Caki2 (cell line): ENCODE data around the gene FAM193A. TPM values are rescaled to one million over a fixed set of nuclear protein-coding genes. Genes with fewer than 3 reads are reported as not detected.
"Not testable (repeated sequence)": the region's sequence is repeated elsewhere in the genome, so short reads cannot be mapped to it uniquely, and the experiment has no call there.

Source experiments
- DNase-seq: peaks from one replicate; pipeline ENCODE4 v3.0.0-alpha.2; 2015; ENCODE audit warnings: low read depth
- in situ Hi-C: cut with HindIII; loops from 2 replicates; pipeline ENCODE4 v1.10.0; 2016; ENCODE audit warnings: low sequenced_read_pairs, low pct_unique_long_range_greater_than_20kb, mixed read lengths
- total RNA-seq: library from RNA; depleted of rRNA; stranded (reverse); fragments of >200 nt; shearing (Covaris generic); gene quantifications from 2 replicates; pipeline ENCODE4 v1.2.3, GENCODE V29; 2014; ENCODE audit warnings: low replicate concordance

Gene FAM193A
- total RNA-seq, 1 experiment from 2014 or later, result 5.0 TPM

DNA sequence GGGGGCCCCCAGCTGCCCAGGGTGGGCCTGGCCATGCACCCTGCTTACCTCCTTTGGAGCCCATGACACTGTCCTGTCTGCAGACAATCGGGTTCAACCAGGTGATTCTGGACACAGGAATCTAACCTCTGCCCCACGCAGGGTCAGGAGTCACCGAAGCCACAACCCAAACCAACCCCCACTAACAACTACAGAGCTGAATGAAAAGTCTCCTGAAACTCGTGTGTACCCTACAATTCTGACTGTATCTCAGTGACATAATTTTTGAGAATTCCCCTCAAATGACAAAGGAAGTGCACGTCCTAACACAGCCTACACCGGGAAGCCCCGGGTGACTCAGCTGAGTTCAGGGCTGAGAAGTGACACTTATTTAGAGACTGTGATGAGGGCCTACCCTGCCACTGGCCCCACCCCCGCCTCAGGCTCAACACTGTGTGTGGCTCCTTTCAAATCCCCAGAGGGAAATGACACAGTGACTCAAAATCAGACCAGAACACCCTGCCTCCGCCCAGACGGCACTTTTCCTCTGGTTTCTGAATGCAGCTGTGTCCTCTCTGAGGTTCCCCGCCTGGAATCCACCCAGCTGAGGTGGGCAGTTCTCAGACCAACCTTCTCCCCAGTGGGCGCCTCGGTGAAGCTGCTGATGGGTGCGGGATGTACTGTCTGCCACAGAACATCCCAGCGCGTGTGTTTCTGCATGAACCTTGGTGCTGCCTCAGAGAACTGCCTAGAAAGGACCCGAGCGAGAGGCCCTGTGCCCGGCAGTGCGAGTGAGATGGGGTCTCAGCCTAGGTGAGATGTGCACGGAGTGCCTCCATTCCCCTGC, 209.7 kb downstream of the FAM193A start:
- in situ Hi-C loops, result no loop called here
- DNase-seq, result peak; percentile 85

DNA sequence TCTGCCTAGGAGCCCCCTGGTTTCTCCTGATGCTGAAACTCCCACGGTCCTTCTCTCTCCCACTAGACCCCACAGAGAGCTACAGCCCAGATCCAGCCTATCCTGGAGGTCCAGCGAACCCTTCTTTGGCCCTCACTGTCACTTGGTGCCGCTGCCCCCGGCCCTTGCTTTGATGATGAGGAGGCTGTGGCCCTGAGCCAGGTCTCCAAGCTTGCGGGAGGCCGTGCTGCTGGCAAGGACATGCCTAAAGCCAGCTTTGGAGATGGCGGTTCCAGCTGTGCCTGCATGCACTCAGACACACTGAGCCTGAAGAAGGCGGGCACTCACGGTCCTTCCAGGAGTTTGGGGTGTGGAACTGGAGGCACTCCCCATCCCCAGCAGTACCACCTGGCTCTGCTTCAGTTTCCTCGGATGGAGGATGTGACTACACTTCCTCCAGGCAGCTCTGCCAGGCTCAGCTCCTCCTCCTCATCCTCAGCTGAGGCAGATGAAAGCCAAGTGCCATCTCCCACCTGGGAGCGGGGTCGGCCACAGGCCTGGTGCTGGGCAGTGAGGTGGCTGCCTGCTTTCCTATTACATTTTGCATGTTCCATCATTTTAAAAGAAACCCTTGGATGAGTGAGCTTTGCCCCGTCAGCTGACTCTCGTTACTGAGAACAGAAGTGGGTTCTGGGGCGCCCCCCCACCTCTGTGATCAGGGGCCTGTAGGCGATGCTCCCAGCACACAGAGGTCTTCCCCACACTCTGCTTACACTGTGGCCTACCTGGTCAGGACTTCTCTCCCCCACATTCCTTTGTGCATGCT, 210.6 kb downstream of the FAM193A start:
- DNase-seq, result no peak

DNA sequence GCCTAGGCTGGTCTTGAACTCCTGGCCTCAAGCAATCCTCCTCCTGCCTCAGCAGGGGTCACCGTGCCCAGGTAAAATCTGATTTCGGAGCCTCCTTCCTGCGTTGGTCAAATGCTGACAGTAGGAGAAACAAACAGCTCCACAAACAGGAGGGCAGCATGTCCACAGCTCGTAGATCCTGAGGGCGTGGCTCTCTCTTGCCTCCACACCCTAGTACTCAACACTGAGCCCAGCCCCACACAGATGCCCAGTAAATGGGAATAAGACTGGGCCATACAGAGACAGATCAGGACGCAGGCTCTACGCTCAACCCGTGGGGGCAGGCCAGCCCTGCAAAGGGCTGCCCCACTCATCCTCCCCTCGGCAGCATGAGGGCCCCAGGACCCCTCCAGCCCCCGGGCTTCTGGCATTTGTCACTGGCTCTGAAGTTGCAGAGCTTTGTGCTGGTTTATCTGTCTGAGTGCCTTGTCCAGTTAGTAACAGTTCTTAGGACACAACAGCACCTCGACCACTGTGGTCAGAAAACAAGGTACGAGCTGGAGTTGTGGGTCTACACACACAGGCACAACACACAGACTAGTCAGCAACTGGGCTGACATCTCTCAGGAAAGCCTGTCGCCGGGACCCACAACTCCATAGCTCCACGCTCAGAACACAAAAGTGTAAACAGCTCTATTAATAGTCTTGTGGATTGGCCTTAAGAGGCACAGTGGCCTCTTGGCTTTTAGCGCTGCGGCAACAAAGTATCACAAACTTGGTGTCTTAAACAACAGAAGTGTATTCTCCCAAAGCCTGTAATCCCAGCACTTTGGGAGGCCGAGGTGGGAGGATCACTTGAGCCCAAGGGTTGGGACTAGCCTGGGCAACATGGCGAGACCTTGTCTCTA, 214.5 kb downstream of the FAM193A start:
- DNase-seq, result no peak
- in situ Hi-C loops, result no loop called here

More for the DNA sequence above, 210.6 kb downstream of the FAM193A start:
- in situ Hi-C loops, result no loop called here

- in situ Hi-C loops, result no loop called here
- no peak for DNase-seq
Measured at GRCh38 chr4:2753436-2753835, 217.0 kb downstream of the FAM193A start.

GRCh38 chr4:2754848-2755819, 218.7 kb downstream of the FAM193A start:
- no peak for DNase-seq
- in situ Hi-C loops, result no loop called here

- peak; percentile 77 for DNase-seq
- in situ Hi-C loops, result no loop called here
Measured at GRCh38 chr4:2755821-2756690, 219.6 kb downstream of the FAM193A start, which contains the start of gene TNIP2. TNIP2 (minus strand) TSS chr4:2756336; CDS start chr4:2756289, 47 bp downstream.

DNA sequence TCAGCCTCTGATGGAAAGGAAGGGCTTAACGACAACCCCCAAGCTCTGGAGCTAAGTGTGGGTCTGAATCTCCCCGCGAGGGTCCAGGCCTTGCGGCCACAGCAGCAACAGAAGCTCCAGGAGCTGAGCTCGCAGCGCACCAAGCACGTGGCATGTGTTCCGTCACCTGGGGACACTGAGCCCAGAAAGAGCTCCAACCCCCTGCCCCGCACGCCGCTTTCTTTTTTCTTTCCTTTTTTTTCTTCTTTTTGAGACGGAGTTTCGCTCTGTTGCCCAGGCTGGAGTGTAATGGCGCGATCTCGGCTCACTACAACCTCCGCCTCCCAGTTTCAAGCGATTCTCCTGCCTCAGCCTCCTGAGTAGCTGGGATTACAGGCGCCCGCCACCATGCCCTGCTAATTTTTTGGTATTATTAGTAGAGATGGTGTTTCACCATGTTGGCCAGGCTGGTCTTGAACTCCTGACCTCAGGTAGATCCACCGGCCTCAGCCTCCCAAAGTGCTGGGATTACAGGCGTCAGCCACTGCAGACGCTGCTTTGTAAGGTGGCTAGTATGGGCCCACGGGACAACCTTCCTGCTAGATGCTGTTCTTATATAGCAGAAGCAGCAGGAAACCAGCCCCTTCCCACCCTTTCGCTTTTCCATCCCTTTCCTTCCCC, 220.4 kb downstream of the FAM193A start:
- peak; percentile 30 for DNase-seq
- in situ Hi-C loops, result no loop called here

DNA sequence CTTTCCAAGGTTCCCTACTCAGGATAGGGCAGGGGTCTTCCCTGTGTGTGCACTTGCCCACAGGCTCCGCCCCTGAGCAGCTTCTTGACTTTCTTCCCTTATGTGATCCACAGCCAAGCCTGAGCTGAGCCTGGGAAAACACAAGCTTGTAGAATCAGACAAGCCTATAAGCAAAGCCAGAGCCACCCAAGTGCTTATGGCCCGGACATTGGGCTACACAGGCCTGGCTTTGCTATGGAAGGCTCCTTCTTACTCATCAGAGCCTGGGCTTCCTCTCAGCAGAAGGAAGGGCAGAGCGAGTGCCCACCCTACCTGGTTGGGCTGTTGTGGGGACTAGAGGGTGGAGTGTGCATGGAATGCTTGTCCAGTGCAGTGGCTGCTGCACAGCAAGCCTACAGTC, 221.0 kb downstream of the FAM193A start:
- in situ Hi-C loops, result no loop called here
- no peak for DNase-seq

- in situ Hi-C loops, result no loop called here
- no peak for DNase-seq
Measured at GRCh38 chr4:2761035-2761923, 224.8 kb downstream of the FAM193A start.

DNA sequence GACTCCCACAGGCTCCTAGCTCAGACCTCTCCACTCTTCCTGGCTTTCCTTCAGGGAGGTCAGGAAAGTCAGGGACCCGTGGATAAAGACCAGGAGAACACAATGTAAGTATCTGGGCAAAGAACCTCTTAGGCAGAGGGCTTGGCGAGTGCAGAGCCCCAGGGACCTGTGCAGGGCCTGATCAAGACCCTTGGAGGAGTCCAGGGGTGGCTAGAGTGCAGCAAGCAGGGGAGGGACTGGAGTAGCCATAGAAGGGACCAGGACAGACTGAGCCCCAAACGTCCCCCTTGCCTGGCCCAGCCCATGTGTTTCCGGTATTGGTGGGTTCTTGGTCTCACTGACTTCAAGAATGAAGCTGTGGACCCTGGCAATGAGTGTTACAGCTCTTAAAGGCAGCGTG, 225.6 kb downstream of the FAM193A start:
- DNase-seq, result no peak
- in situ Hi-C loops, result no loop called here

- DNase-seq, in situ Hi-C loops: not testable (repeated sequence)
Measured at GRCh38 chr4:2762486-2763370, 226.3 kb downstream of the FAM193A start.

DNA sequence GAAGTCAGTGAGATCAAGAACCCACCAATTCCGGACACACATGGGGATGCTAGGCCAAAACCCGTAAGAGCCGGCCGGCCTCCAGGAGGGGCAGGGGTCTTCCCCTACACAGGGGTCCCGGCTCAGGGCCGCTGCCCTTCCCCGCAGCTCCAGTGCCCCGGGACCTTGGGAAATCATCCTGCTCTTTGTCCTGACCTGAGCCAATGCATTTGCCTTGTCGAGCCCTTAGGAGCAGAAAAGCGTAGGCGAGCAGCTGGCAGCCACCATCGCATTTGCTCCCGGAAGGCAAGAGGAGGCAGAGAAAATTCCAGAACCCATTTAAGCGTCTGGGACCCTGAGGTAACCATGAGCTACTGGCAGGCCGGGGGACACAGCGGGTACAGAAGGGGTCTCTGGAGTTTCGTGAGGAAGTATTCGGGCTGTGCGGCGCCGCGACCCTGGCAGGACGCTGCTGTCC, 227.1 kb downstream of the FAM193A start:
- no peak for DNase-seq
- in situ Hi-C loops, result no loop called here

GRCh38 chr4:2765832-2766526, 229.5 kb downstream of the FAM193A start:
- in situ Hi-C loops, result no loop called here
- no peak for DNase-seq
